Stimulated activated naive CD8-positive, alpha-beta T cell treated with anti-CD3 and anti-CD28 coated beads, Interleukin-15, Interleukin-2, amounts not matched to agents 100 U/mL and 50 U/mL, for 24 hours (primary cell): ENCODE measurements around the gene IRAK2.

Experiments
- ATAC-seq: fragments of 150-1000 bp; cut with Tn5 transposase; one replicate; pipeline ENCODE4 v1.10.0; 2021
- DNase-seq: peaks from one replicate; pipeline ENCODE4 v3.0.0; 2021

IRAK2 gene

DNA sequence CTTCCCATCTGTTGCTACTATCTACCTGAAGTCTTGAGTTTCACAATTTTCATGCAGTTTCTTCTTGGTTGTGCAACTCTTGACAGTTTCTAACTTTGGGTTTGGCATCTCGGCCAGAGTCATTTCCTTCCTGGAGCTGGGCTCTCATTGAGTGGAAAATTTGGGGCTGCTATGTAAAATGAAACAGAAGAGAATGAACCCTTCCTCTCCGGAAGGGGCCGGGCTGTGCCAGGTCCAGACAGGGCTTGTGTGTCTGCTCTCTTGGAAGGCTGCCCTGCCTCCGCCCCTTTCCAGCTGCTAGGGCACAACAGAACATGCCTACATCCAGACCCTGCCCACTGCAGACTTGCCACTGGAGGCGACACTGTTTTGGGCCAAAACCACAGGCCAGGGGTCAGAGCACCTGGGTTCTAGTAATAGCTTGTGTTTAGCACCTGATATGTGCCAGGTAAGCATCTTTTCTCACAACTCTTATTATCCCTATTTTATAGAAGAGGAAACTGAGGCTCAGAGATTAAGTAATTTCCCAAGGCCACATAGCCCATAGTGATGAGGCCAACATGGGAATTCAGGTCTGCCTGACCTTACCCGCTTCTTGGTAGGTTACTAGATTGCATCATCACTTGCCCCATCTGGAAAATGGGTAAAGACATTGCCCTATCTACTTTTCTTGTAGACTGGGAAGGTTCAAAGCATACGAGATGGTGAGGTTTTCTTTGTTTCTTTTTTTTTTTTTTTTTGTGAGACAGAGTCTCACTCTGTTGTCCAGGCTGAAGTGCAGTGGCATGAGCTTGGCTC lies 25.0 kb downstream of the IRAK2 start:
- peak; percentile 50 for ATAC-seq
- DNase-seq = peak; percentile 55

DNA sequence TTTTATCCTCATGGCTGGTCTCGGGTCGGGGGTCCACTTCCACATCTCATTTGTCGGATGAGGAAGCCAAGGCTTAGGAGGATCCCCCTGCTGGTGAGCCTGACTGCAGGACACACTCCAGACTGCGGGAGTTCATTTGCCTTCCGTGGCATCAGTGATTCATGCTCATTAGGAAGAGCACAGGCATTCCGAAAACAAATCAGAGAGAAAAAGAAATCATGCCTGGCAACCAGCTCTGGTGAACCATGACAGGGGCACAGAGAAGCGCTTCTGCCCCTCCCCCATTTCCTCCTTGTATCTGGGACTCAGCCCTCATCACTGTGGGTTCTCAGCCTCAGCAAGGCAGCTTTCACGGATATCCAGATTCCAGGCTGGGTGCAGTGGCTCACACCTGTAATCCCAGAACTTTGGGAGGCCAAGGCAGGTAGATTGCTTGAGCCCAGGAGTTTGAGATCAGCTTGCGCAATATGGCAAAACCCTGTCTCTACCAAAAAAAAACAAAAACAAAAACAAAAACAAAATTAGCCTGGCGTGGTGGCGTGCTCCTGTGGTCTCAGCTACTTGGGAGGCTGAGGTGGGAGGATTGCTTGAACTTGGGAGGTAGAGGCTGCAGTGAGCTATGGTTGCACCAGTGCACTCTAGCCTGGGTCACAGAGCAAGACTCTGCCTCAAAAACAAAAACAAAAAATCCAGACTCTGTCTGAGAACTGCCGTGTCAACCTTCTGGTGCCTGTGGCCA lies 28.4 kb downstream of the IRAK2 start:
- ATAC-seq = peak; percentile 34

DNA sequence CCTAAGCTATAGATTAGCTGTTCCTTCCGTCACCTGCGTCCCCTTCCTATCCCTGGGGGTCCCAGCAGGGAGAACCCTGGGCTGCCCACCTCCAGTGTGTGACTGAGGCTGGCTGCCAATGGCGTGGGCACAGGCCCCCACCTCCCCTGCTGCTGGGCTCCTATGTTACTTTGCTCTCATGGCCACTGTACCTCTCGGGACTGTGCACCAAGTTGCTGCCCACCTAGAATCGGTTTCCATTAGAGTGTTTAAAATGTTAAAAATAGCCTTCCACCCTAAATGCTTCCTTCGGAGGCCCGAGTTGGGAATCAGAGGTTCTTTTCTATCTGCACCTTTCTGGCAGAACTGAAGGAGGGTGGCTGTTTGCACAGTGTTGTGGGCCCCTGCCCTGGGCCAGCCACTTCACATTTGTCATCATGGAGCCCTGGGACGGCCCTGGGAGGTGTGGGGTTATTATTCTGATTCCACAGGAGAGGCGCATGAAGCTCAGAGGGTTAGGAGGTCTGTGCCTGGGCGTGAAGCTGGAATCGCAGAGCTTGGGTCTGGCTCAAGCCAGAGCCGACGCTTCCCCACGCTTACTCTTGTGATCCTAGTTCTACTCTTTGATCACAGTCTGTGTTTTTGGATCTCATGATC lies 29.1 kb downstream of the IRAK2 start:
- ATAC-seq (no peak), DNase-seq (no peak)

More for the DNA sequence above, 28.4 kb downstream of the IRAK2 start:
- DNase-seq = peak; percentile 77

DNA sequence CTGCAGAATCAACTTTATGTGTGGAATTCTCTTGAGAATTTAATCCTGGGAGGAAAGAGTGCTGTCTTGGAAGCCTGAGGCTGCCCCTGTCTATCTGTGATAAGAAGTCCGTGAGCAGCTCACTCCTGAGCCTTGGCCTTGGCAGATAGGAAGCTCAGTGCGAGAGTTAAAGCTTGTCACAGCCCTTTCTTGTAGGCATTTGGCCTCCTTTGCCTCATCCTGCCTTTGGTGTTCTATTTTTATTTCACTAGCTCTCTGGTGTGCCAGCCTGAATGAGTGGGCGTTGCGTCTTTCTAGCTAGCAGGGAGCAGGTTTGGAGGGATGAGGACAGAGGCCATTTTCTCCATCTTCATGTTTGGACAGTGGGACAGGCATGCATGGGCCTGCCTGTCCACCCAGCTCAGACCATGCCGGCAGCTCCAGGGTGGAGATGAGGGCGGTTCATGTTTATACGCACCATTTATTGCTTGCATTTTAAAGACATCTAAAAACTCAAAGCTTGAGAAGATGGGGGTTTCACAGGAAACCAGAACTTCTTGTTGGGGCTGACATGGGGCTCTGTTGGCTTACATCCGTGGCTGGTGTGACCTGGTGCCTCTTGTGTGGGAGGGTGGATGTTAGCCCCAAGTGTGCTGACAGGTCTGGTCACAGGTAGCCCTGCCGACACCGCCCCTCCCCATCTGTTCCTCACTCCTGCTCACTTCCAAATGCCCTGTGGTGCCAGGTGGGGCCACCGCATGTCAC lies 29.8 kb downstream of the IRAK2 start:
- DNase-seq = peak; percentile 57
- peak; percentile 8 for ATAC-seq

- DNase-seq (no peak), ATAC-seq (no peak)
Measured at GRCh38 chr3:10195366-10196089, 30.8 kb downstream of the IRAK2 start.

- DNase-seq (peak; percentile 38), ATAC-seq (no peak)
Measured at GRCh38 chr3:10196389-10197052, 31.8 kb downstream of the IRAK2 start.

GRCh38 chr3:10198226-10198625 lies 33.5 kb downstream of the IRAK2 start:
- DNase-seq (no peak), ATAC-seq (no peak)

DNA sequence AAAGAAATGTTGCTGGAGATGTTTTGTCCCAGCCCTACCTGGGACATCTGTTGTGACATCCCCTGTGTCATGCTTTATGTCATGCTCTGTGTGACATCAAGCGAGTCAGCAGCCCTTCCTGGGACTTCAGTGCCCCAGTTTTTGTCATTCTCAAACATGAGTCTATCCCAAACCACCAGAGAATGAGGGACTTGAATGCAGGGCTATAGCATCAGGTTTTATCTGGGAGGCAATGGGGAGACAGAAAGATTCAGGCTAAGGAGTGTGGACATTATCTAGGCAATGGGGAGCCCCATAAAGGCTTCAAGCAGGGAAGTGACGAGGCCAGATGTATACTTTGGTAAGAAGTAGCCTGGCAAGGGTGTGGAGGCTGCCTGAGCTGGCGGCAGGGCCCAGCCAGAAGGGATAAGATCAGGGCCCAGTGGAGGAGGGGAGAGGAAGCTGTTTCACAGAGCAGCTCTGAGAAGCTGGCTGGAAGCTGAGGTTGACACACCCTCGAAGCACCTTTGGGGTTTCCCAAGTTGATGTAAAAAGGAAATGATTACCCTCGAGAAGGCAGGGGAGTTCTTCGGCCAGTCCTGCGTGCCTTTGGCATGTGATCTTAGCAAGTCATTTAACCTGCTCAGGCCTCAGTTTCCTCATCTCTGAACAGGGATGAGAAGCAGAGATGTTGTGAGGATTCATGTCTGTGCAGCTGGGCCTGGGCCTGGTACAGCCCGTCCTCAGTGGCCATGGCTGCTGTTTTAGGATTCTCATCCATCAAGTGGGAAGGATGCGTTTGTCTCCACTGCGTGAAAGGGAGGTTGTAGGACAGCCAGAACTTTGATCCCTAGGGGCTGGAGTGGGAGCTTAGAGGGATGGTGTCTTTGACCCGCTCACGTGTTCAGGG lies 34.3 kb downstream of the IRAK2 start:
- DNase-seq (peak; percentile 75), ATAC-seq (peak; percentile 92)

DNA sequence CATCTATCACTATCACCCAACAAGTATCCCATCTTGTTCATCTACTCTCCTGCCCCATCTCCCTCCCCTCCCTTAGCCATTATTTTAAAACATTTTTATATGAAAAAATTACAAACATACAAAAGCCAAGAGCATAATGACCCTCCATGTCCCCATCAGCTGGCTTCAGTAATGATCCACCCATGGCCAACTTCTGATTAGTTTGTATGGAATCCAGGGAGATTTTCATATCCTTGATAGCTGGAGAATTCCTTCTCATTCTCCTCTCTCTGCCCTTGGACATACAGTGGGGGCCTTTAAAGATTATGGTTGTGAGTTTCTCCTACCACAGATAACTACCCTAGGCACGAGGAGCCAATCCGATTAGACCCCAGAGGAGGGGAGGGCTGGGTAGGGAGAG lies 40.2 kb downstream of the IRAK2 start:
- DNase-seq (no peak), ATAC-seq (no peak)

GRCh38 chr3:10205451-10206165 lies 40.9 kb downstream of the IRAK2 start:
- ATAC-seq = no peak
- no peak for DNase-seq

DNA sequence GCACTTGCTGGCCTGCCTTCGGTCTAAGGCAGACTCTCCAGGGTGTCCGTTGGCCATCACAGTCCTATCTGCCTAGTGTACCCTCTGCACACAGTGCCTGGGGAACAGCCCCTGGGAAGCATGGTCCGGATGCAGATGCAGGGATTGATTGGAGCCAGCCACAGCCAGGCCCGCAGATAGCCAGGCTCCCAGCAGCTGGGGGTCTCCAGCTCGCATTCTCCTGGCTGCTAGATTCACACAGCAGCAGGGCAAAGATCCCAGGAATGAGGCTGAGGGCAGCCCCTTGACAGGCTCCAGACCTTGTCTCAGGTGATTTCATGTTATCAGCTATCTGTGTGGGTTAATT lies 41.4 kb downstream of the IRAK2 start:
- DNase-seq (no peak), ATAC-seq (no peak)

DNA sequence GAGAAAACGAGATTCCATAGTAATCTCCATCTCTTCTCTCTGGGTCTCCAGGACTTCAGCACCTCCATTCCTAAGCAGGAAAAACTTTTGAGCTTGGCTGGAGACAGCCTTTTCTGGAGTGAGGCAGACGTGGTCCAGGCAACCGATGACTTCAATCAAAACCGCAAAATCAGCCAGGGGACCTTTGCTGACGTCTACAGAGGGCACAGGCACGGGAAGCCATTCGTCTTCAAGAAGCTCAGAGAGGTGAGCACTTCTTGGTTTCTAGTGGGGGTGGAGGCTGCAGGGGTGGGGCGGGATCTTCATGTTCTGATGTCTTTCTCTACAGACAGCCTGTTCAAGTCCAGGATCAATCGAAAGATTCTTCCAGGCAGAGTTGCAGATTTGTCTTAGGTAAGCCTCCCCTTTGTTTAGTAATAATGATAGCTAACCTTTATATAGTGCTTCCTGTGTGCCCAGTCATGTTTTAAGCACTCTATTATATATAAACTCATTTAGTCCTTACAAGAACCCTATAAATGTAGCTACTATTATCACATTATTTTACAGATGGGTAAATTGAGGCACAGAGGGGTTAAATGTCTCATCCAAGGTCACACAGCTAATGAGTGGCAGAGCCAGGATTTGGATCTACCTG lies 48.6 kb downstream of the IRAK2 start:
- no peak for DNase-seq
- peak; percentile 6 for ATAC-seq

GRCh38 chr3:10215578-10216368 lies 51.1 kb downstream of the IRAK2 start:
- ATAC-seq = no peak
- no peak for DNase-seq

- ATAC-seq = no peak
Measured at GRCh38 chr3:10217359-10217758, 52.6 kb downstream of the IRAK2 start.

DNA sequence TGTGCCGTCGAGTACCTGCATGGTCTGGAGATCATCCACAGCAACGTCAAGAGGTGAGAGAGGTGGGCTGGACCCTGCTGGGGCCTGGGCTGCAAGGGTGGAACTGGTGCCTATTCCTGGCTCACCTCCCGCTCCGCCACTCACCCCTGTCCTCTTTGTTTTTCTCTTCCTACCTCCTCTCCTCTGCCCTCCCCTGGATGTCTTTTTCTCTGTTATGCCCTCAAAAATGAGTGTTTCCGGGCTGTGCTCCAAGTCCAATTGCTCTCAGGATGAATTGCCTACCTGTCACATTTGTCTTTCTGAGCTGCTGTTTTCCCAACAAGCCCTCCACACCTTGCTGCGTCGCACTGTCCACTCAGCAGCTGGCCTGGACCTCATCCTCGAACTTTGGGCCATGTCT lies 55.0 kb downstream of the IRAK2 start:
- ATAC-seq = no peak
- DNase-seq = no peak

More at GRCh38 chr3:10217359-10217758, 52.6 kb downstream of the IRAK2 start:
- DNase-seq = no peak

- DNase-seq = peak; percentile 44
- peak; percentile 40 for ATAC-seq
Measured at GRCh38 chr3:10223676-10224639, 59.2 kb downstream of the IRAK2 start.
